Measurements from ENCODE around the gene TEF.

The TEF gene

DNA sequence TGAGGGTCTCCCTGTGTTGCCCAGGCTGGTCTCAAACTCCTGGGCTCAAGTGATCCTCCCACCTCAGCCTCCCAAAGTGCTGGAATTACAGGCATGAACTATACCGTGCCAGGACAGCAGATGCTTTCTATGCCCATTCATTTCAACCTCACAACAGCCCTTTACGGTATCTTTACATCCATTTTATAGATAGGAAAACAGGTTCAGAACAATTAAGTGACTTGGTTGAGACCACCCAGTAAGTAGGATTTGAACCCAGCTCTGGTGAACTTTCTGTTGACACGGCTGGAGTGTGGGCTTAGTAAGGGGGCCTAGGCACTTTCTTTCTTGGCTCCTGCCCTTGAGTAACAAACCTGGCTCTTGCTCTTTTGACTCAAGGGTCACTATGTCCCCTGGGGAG is 25.7 kb downstream of the TEF start:
- in situ Hi-C loops (cut with HindIII; ENCODE audit: low pct_ligation_motif_present, low sequenced_read_pairs): no loop called here
- DNase-seq: no peak
- Histone ChIP-seq H3K36me3 (replicated peaks) (no peaks in the 10 kb centered on the region), H3K4me3 (ENCODE audit: low read depth, low read length) (no peak overlapping the region), H3K27ac (no peak overlapping the region), H3K27me3 (replicated peaks) (no peaks in the 10 kb centered on the region)
- TF ChIP-seq, protein P1, sequence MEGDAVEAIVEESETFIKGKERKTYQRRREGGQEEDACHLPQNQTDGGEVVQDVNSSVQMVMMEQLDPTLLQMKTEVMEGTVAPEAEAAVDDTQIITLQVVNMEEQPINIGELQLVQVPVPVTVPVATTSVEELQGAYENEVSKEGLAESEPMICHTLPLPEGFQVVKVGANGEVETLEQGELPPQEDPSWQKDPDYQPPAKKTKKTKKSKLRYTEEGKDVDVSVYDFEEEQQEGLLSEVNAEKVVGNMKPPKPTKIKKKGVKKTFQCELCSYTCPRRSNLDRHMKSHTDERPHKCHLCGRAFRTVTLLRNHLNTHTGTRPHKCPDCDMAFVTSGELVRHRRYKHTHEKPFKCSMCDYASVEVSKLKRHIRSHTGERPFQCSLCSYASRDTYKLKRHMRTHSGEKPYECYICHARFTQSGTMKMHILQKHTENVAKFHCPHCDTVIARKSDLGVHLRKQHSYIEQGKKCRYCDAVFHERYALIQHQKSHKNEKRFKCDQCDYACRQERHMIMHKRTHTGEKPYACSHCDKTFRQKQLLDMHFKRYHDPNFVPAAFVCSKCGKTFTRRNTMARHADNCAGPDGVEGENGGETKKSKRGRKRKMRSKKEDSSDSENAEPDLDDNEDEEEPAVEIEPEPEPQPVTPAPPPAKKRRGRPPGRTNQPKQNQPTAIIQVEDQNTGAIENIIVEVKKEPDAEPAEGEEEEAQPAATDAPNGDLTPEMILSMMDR (IDR thresholded peaks at IDR 0.05; ENCODE audit: low read depth, low read length, missing control alignments): no peak

DNA sequence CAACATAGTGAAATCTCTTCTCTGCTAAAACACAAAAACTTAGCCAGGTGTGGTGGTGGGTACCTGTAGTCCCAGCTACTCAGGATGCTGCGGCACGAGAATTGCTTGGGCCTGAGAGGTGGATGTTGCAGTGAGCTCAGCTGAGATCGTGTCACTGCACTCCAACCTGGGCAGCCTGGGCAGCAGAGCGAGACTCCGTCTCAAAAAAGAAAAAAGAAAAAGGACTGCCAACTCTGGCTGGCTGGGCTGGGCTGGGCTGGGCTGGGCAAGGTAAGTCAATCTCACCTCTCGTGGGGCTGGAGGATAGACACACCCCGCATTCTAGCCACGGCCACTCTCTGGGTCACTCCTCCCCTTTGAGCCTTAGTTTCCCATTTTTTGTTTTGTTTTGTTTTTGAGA is 26.9 kb downstream of the TEF start:
- Histone ChIP-seq H3K4me3 (ENCODE audit: low read depth, low read length) (no peak overlapping the region), H3K27me3 (replicated peaks) (no peaks in the 10 kb centered on the region), H3K36me3 (replicated peaks) (no peaks in the 10 kb centered on the region), H3K27ac (no peak overlapping the region)
- in situ Hi-C loops (cut with HindIII; ENCODE audit: low pct_ligation_motif_present, low sequenced_read_pairs): no loop called here
- TF ChIP-seq, protein P1 (IDR thresholded peaks at IDR 0.05; ENCODE audit: low read depth, low read length, missing control alignments): no peak
- DNase-seq: no peak

DNA sequence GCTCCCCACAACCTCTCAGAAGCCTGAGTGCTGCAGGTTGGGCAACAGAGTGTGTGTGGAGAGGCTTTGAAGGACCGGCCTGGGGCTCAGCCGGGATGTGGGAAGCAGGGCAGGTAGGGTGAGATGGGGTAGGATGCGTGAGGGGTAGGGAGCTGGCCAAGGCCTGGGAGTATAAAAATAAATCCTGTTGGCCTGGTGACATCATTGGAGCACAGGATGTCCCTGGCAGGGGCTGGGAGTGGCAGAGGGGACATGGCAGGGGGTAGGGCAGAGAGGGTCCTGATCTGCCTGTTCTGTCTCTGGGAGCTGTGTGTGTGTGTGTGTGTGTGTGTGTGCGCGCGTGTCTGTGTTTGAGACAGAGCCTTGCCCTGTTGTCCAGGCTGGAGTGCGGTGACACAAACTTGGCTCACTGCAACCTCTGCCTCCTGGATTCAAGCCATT is 28.6 kb downstream of the TEF start:
- Histone ChIP-seq H3K4me3 (ENCODE audit: low read depth, low read length) (no peak overlapping the region), H3K27me3 (replicated peaks) (no peaks in the 10 kb centered on the region), H3K27ac (no peak overlapping the region), H3K36me3 (replicated peaks) (no peaks in the 10 kb centered on the region)
- no peak for DNase-seq
- TF ChIP-seq, protein P1 (IDR thresholded peaks at IDR 0.05; ENCODE audit: low read depth, low read length, missing control alignments): no peak
- in situ Hi-C loops (cut with HindIII; ENCODE audit: low pct_ligation_motif_present, low sequenced_read_pairs): no loop called here

DNA sequence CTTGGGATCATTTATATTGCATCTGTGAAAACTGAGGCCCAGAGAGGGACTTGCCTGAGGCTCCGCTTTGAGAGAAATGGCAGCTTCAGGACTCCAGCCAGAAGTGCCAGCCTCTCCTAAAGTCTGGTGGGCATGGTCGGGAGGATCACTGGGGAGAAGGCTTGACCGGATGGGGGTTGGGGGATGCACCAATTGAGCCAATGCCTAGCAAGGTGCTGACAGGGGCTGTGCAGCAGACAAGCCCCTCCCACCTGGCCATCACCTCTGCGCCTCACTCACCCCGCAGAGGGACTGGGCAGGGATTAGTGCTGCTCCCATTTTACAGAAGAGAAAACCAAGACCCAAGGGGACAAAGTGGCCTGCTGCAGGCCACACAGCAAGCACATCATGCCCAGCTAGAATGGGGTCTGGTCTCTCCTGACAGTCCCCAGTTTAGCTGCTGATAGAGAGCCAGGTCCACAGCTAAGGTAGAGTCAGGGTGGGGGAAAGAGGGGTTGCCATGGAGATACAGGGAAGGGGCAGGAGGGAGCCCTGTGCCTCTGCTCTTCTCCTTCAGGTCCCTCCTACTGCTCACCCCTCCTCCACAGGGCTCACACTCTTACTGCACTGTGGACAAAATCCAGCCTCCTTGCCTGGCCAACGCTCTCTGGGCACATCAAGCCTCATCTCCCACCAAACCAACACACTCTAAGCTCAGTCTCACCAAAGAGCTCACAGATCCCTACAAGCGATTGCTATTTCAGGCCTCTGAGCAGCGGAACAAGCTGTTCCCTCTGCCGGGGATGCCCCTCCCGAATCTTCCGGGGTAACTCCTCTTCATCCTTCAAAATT is 29.5 kb downstream of the TEF start:
- Histone ChIP-seq H3K36me3 (replicated peaks) (no peaks in the 10 kb centered on the region), H3K27me3 (replicated peaks) (no peaks in the 10 kb centered on the region), H3K4me3 (ENCODE audit: low read depth, low read length) (no peak overlapping the region), H3K27ac (no peak overlapping the region)
- in situ Hi-C loops (cut with HindIII; ENCODE audit: low pct_ligation_motif_present, low sequenced_read_pairs): no loop called here
- TF ChIP-seq, protein P1 (IDR thresholded peaks at IDR 0.05; ENCODE audit: low read depth, low read length, missing control alignments): no peak
- DNase-seq: no peak

DNA sequence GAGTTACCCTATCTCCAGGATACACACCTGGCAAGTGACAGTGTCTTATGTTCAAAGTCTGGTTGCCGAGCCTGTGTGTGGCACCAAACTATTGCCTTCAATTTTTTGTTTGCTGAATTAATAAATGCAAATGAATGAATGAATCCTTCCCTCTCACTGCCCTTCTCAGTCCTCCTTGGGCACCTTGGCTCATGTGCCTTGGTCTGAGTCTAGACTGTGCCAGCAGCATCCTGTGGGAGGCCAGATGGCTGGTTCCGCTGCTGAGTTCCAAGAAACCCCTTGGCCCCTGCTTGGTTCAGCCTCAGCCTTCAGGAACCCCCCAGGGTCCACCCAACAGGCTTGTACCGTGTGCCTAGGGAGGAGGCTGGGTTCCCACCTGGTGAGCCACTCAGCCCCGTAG is 33.8 kb downstream of the TEF start:
- DNase-seq: no peak
- Histone ChIP-seq H3K36me3 (replicated peaks) (no peaks in the 10 kb centered on the region), H3K4me3 (ENCODE audit: low read depth, low read length) (no peak overlapping the region), H3K27me3 (replicated peaks) (no peaks in the 10 kb centered on the region), H3K27ac (no peak overlapping the region)
- in situ Hi-C loops (cut with HindIII; ENCODE audit: low pct_ligation_motif_present, low sequenced_read_pairs): no loop called here
- TF ChIP-seq, protein P1 (IDR thresholded peaks at IDR 0.05; ENCODE audit: low read depth, low read length, missing control alignments): no peak
